ENCODE measurements around the gene SKOR1. TPM values are rescaled to one million over a fixed set of nuclear protein-coding genes. Genes with fewer than 3 reads are reported as not detected.

The SKOR1 gene
- total and polyA plus RNA-seq, 2 of the 13 experiments (the other 11 are each of a cell fraction or from before 2014, with no cell fraction given), result 0.09 to 0.11 TPM

GRCh38 chr15:67833710-67834511, 8.6 kb downstream of the SKOR1 start (continued):
- TF ChIP-seq ZNF704 (CRISPR knock-in tag; IDR thresholded peaks at IDR 0.05; ENCODE audit: borderline replicate concordance) (no peak), ZBTB49 (CRISPR knock-in tag; IDR thresholded peaks at IDR 0.05; ENCODE audit: borderline replicate concordance) (no peak), SOX13 (IDR thresholded peaks at IDR 0.05) (no peak), SOX13 (CRISPR knock-in tag; conservative IDR thresholded peaks at IDR 0.05 in 1 of 2, IDR thresholded peaks at IDR 0.05 in 1 of 2) (no peak), IKZF5 (CRISPR knock-in tag; IDR thresholded peaks at IDR 0.05) (no peak), ZNF232 (CRISPR knock-in tag; IDR thresholded peaks at IDR 0.05; ENCODE audit: borderline replicate concordance) (no peak), ZNF883 (CRISPR knock-in tag; IDR thresholded peaks at IDR 0.05; ENCODE audit: not compliant biosample characterization) (no peak), SNAPC5 (CRISPR knock-in tag; IDR thresholded peaks at IDR 0.05; ENCODE audit: borderline replicate concordance) (no peak), ZNF10 (CRISPR knock-in tag; IDR thresholded peaks at IDR 0.05; ENCODE audit: borderline replicate concordance, low read depth) (no peak), RELA (CRISPR knock-in tag; IDR thresholded peaks at IDR 0.05) (no peak), ZNF512B (CRISPR knock-in tag; IDR thresholded peaks at IDR 0.05; ENCODE audit: borderline replicate concordance) (no peak), MTF1 (CRISPR knock-in tag; IDR thresholded peaks at IDR 0.05) (no peak), CHD4 (IDR thresholded peaks at IDR 0.05; ENCODE audit: borderline replicate concordance, low read length) (no peak), BRCA1 (CRISPR knock-in tag; IDR thresholded peaks at IDR 0.05) (no peak), PLSCR1 (CRISPR knock-in tag; IDR thresholded peaks at IDR 0.05; ENCODE audit: borderline replicate concordance) (no peak), ZFP36L2 (CRISPR knock-in tag; IDR thresholded peaks at IDR 0.05) (no peak), TFE3 (CRISPR knock-in tag; IDR thresholded peaks at IDR 0.05) (no peak)

Measured in HepG2 (cell line).